Adrenal gland (tissue), 5 donors: ENCODE data around the gene PPL.

Experiments used
- CTCF ChIP-seq, 6 experiments: fragments of 450-650 bp in 4 of 6; fragments of 200-600 bp in 2 of 6; sonication (generic) in 1 of 6; IDR thresholded peaks; 1 replicate in 5 of 6; 2 replicates in 1 of 6; pipeline versions ENCODE4 v1.5.1 to v1.8.0; 2016 to 2021; ENCODE audit warnings: antibody characterized with exemption in 6 of 6, mild to moderate bottlenecking in 2 of 6, moderate library complexity in 1 of 6
- POLR2A ChIP-seq, 2 donors: fragments of 450-650 bp; IDR thresholded peaks; one replicate each; pipeline ENCODE4 v1.6.1; 2017; ENCODE audit warnings: antibody characterized with exemption in 2 of 2, mild to moderate bottlenecking in 2 of 2, moderate library complexity in 1 of 2
- donor health status: DM: no; HTN: no; CAD: no.

- TF ChIP-seq CTCF (IDR thresholded peaks at IDR 0.05) (no peak), POLR2A (IDR thresholded peaks at IDR 0.05) (no peak)
These were observed 2.4 kb downstream of the PPL start for GRCh38 chr16:4934591-4934990.
